ENCODE data around the gene HIGD1B. TPM values are rescaled to one million over a fixed set of nuclear protein-coding genes. Genes with fewer than 3 reads are reported as not detected.

HIGD1B gene
- total and polyA plus RNA-seq, 2 donors (not counting 1 experiment from before 2014, with no cell fraction given) = 0.34 TPM; not detected in 1

GRCh38 chr17:44837196-44837595, 10.5 kb upstream of the HIGD1B start:
- no peaks in the 10 kb centered on the region for H3K27me3 ChIP-seq (ENCODE audit: control insufficient read depth, insufficient read depth, low read length)
- H3K4me2 ChIP-seq (ENCODE audit: extremely low read depth, insufficient read depth, low read length) = no peak overlapping the region
- no peak overlapping the region for H3K9ac ChIP-seq (ENCODE audit: insufficient read depth, low read length)
- no peaks in the 10 kb centered on the region for H4K20me1 ChIP-seq (ENCODE audit: control insufficient read depth, extremely low read depth, insufficient read depth, low read length)
- H3K4me1 ChIP-seq (ENCODE audit: control insufficient read depth, extremely low read depth, insufficient read depth, low read length) = no peaks in the 10 kb centered on the region
- TF ChIP-seq CTCF (conservative IDR thresholded peaks at IDR 0.05 in 1 of 2, IDR thresholded peaks at IDR 0.05 in 1 of 2; ENCODE audit: low read depth in 1 of 2, low read length in 2 of 2) = no peak
- no peak for TF ChIP-seq EZH2 (IDR thresholded peaks at IDR 0.05; ENCODE audit: low read length, missing control alignments)
- H2AFZ ChIP-seq (ENCODE audit: low read length) = no peak overlapping the region
- H3K4me3 ChIP-seq (replicated peaks in 1 of 4; ENCODE audit: control extremely low read depth in 1 of 4, insufficient read depth in 1 of 4, low read depth in 3 of 4, low read length in 4 of 4) = no peak overlapping the region
- no peaks in the 10 kb centered on the region for H3K79me2 ChIP-seq (ENCODE audit: control insufficient read depth, insufficient read depth, low read length)
- DNase-seq (ENCODE audit: low read depth in 2 of 2) = no peak
- H3K27ac ChIP-seq (ENCODE audit: insufficient read depth, low read length) = no peak overlapping the region
- no peaks in the 10 kb centered on the region for H3K36me3 ChIP-seq (ENCODE audit: control insufficient read depth, insufficient read depth, low read length)
- H3K9me3 ChIP-seq (ENCODE audit: control insufficient read depth, insufficient read depth, low read depth, low read length) = no peaks in the 10 kb centered on the region

- Histone ChIP-seq H3K79me2 (ENCODE audit: control insufficient read depth, insufficient read depth, low read length) (no peaks in the 10 kb centered on the region), H3K27ac (ENCODE audit: insufficient read depth, low read length) (no peak overlapping the region), H2AFZ (ENCODE audit: low read length) (no peak overlapping the region), H3K36me3 (ENCODE audit: control insufficient read depth, insufficient read depth, low read length) (no peaks in the 10 kb centered on the region), H3K9me3 (ENCODE audit: control insufficient read depth, insufficient read depth, low read depth, low read length) (no peaks in the 10 kb centered on the region), H3K4me1 (ENCODE audit: control insufficient read depth, extremely low read depth, insufficient read depth, low read length) (peaks cover 13% of the 10 kb centered on the region), H3K4me2 (ENCODE audit: extremely low read depth, insufficient read depth, low read length) (no peak overlapping the region), H3K4me3 (replicated peaks in 1 of 4; ENCODE audit: control extremely low read depth in 1 of 4, insufficient read depth in 1 of 4, low read depth in 3 of 4, low read length in 4 of 4) (no peak overlapping the region), H4K20me1 (ENCODE audit: control insufficient read depth, extremely low read depth, insufficient read depth, low read length) (no peaks in the 10 kb centered on the region), H3K9ac (ENCODE audit: insufficient read depth, low read length) (no peak overlapping the region), H3K27me3 (ENCODE audit: control insufficient read depth, insufficient read depth, low read length) (no peaks in the 10 kb centered on the region)
- TF ChIP-seq CTCF (conservative IDR thresholded peaks at IDR 0.05 in 1 of 2, IDR thresholded peaks at IDR 0.05 in 1 of 2; ENCODE audit: low read depth in 1 of 2, low read length in 2 of 2) (no peak), EZH2 (IDR thresholded peaks at IDR 0.05; ENCODE audit: low read length, missing control alignments) (no peak)
- no peak for DNase-seq (ENCODE audit: low read depth in 2 of 2)
Observed at GRCh38 chr17:44840274-44840673, 7.4 kb upstream of the HIGD1B start.

GRCh38 chr17:44840936-44841335, 6.7 kb upstream of the HIGD1B start:
- no peak overlapping the region for H3K4me2 ChIP-seq (ENCODE audit: extremely low read depth, insufficient read depth, low read length)
- H3K4me3 ChIP-seq (replicated peaks in 1 of 4; ENCODE audit: control extremely low read depth in 1 of 4, insufficient read depth in 1 of 4, low read depth in 3 of 4, low read length in 4 of 4) = no peak overlapping the region
- H3K9me3 ChIP-seq (ENCODE audit: control insufficient read depth, insufficient read depth, low read depth, low read length) = no peaks in the 10 kb centered on the region
- peaks cover 15% of the 10 kb centered on the region for H3K4me1 ChIP-seq (ENCODE audit: control insufficient read depth, extremely low read depth, insufficient read depth, low read length)
- H3K79me2 ChIP-seq (ENCODE audit: control insufficient read depth, insufficient read depth, low read length) = no peaks in the 10 kb centered on the region
- H3K36me3 ChIP-seq (ENCODE audit: control insufficient read depth, insufficient read depth, low read length) = no peaks in the 10 kb centered on the region
- H2AFZ ChIP-seq (ENCODE audit: low read length) = no peak overlapping the region
- no peak overlapping the region for H3K27ac ChIP-seq (ENCODE audit: insufficient read depth, low read length)
- H3K27me3 ChIP-seq (ENCODE audit: control insufficient read depth, insufficient read depth, low read length) = no peaks in the 10 kb centered on the region
- DNase-seq (ENCODE audit: low read depth in 2 of 2) = no peak
- H4K20me1 ChIP-seq (ENCODE audit: control insufficient read depth, extremely low read depth, insufficient read depth, low read length) = no peaks in the 10 kb centered on the region
- H3K9ac ChIP-seq (ENCODE audit: insufficient read depth, low read length) = no peak overlapping the region
- TF ChIP-seq EZH2 (IDR thresholded peaks at IDR 0.05; ENCODE audit: low read length, missing control alignments) (no peak), CTCF (conservative IDR thresholded peaks at IDR 0.05 in 1 of 2, IDR thresholded peaks at IDR 0.05 in 1 of 2; ENCODE audit: low read depth in 1 of 2, low read length in 2 of 2) (no peak)

All from fibroblast of lung (primary cell).